Measurements from ENCODE around the gene KCNB1. TPM values are rescaled to one million over a fixed set of nuclear protein-coding genes. Genes with fewer than 3 reads are reported as not detected.

KCNB1 gene
- total RNA-seq, 1 experiment from 2014 or later: not detected

- no peak overlapping the region for H3K4me3 Mint-ChIP-seq (ENCODE audit: low read depth, unreplicated experiment)
- no peaks in the 10 kb centered on the region for H3K9me3 Mint-ChIP-seq (ENCODE audit: low read depth, unreplicated experiment)
- H3K36me3 Mint-ChIP-seq (ENCODE audit: insufficient read depth, unreplicated experiment): no peaks in the 10 kb centered on the region
- H3K4me1 Mint-ChIP-seq (ENCODE audit: low read depth, unreplicated experiment): no peaks in the 10 kb centered on the region
- peaks cover 67% of the 10 kb centered on the region for H3K27me3 Mint-ChIP-seq (ENCODE audit: unreplicated experiment)
- intact Hi-C loops (cut with micrococcal nuclease; ENCODE audit: unreplicated experiment): no loop called here
- CTCF ChIA-PET: interaction anchor here (0.7 kb wide), 2 partner anchors 19 to 24 kb away, joined by 3 to 10 read pairs; no protein-coding TSS in a partner anchor
- no TSS peak for BruUV-seq (replicated peaks)
- H3K27ac Mint-ChIP-seq (ENCODE audit: unreplicated experiment): no peak overlapping the region
- DNase-seq: no peak
- TF ChIP-seq CTCF (IDR thresholded peaks at IDR 0.05; ENCODE audit: unreplicated experiment): no peak
Measured at GRCh38 chr20:49490689-49491088, 8.2 kb upstream of the KCNB1 start.

- Mint-ChIP-seq H3K27ac (ENCODE audit: unreplicated experiment) (no peak overlapping the region), H3K27me3 (ENCODE audit: unreplicated experiment) (peaks cover 77% of the 10 kb centered on the region), H3K4me1 (ENCODE audit: low read depth, unreplicated experiment) (no peaks in the 10 kb centered on the region), H3K4me3 (ENCODE audit: low read depth, unreplicated experiment) (no peak overlapping the region), H3K36me3 (ENCODE audit: insufficient read depth, unreplicated experiment) (no peaks in the 10 kb centered on the region), H3K9me3 (ENCODE audit: low read depth, unreplicated experiment) (no peaks in the 10 kb centered on the region)
- no TSS peak for BruUV-seq (replicated peaks)
- no peak for TF ChIP-seq CTCF (IDR thresholded peaks at IDR 0.05; ENCODE audit: unreplicated experiment)
- no peak for DNase-seq
- CTCF ChIA-PET: no interaction called here
- intact Hi-C loops (cut with micrococcal nuclease; ENCODE audit: unreplicated experiment): no loop called here
Measured at GRCh38 chr20:49489688-49490087, 7.2 kb upstream of the KCNB1 start.

- intact Hi-C loops (cut with micrococcal nuclease; ENCODE audit: unreplicated experiment): no loop called here
- no peak overlapping the region for H3K4me3 Mint-ChIP-seq (ENCODE audit: low read depth, unreplicated experiment)
- CTCF ChIA-PET: no interaction called here
- peaks cover 97% of the 10 kb centered on the region for H3K27me3 Mint-ChIP-seq (ENCODE audit: unreplicated experiment)
- no peak for DNase-seq
- H3K4me1 Mint-ChIP-seq (ENCODE audit: low read depth, unreplicated experiment): no peaks in the 10 kb centered on the region
- TF ChIP-seq CTCF (IDR thresholded peaks at IDR 0.05; ENCODE audit: unreplicated experiment): no peak
- BruUV-seq (replicated peaks): no TSS peak
- no peaks in the 10 kb centered on the region for H3K9me3 Mint-ChIP-seq (ENCODE audit: low read depth, unreplicated experiment)
- H3K36me3 Mint-ChIP-seq (ENCODE audit: insufficient read depth, unreplicated experiment): peaks cover 5% of the 10 kb centered on the region
- H3K27ac Mint-ChIP-seq (ENCODE audit: unreplicated experiment): no peak overlapping the region
Measured at GRCh38 chr20:49486064-49486463, 3.6 kb upstream of the KCNB1 start.

- CTCF ChIA-PET: interaction anchor here (1.8 to 2.0 kb wide), 3 partner anchors 23 to 140 kb away, joined by 11 to 22 read pairs (median 14); no protein-coding TSS in a partner anchor
- intact Hi-C loops (cut with micrococcal nuclease; ENCODE audit: unreplicated experiment): loop anchor here (2.0 kb wide), 1 partner anchor 23 kb away; no protein-coding TSS in a partner anchor
- no peak overlapping the region for H3K4me3 Mint-ChIP-seq (ENCODE audit: low read depth, unreplicated experiment)
- peaks cover 5% of the 10 kb centered on the region for H3K36me3 Mint-ChIP-seq (ENCODE audit: insufficient read depth, unreplicated experiment)
- no peak overlapping the region for H3K27ac Mint-ChIP-seq (ENCODE audit: unreplicated experiment)
- no peaks in the 10 kb centered on the region for H3K9me3 Mint-ChIP-seq (ENCODE audit: low read depth, unreplicated experiment)
- BruUV-seq (replicated peaks): no TSS peak
- H3K4me1 Mint-ChIP-seq (ENCODE audit: low read depth, unreplicated experiment): no peaks in the 10 kb centered on the region
- no peak for TF ChIP-seq CTCF (IDR thresholded peaks at IDR 0.05; ENCODE audit: unreplicated experiment)
- no peak for DNase-seq
- H3K27me3 Mint-ChIP-seq (ENCODE audit: unreplicated experiment): peaks cover 99% of the 10 kb centered on the region
Measured at GRCh38 chr20:49485563-49485962, 3.1 kb upstream of the KCNB1 start.

Measured in Calu3 (cell line).